ENCODE measurements around the gene MRGPRF.

GRCh38 chr11:68990995-68991780 is 21.9 kb downstream of the MRGPRF start:
- TF ChIP-seq CTCF (IDR thresholded peaks at IDR 0.05; ENCODE audit: control extremely low read depth in 1 of 3, insufficient read depth in 1 of 3, low read depth in 1 of 3, low read length in 3 of 3) (no peak), JUN (IDR thresholded peaks at IDR 0.05; ENCODE audit: low read depth, low read length) (no peak), CHD2 (IDR thresholded peaks at IDR 0.05; ENCODE audit: low read length) (no peak), POLR2A (IDR thresholded peaks at IDR 0.05; ENCODE audit: control extremely low read depth in 1 of 2, low read depth in 2 of 2, low read length in 2 of 2) (no peak), GABPA (IDR thresholded peaks at IDR 0.05; ENCODE audit: borderline replicate concordance, insufficient read depth, low read length) (no peak), EZH2 (IDR thresholded peaks at IDR 0.05; ENCODE audit: low read depth, low read length, severe bottlenecking) (no peak), ZNF274 (IDR thresholded peaks at IDR 0.05; ENCODE audit: borderline replicate concordance, extremely low read depth, low read length) (no peak), CBX8 (IDR thresholded peaks at IDR 0.05; ENCODE audit: borderline replicate concordance, low read depth, low read length) (no peak), MAX (IDR thresholded peaks at IDR 0.05) (no peak), EP300 (IDR thresholded peaks at IDR 0.05; ENCODE audit: borderline replicate concordance in 1 of 2, low read depth in 2 of 2, low read length in 2 of 2) (no peak), CBX5 (IDR thresholded peaks at IDR 0.05; ENCODE audit: low read depth, low read length) (no peak)

Measured in H1 (cell line).